Testis (tissue), 2 donors: Measurements from ENCODE around the gene MLC1.

Source experiments
- POLR2A ChIP-seq: fragments of 450-650 bp; IDR thresholded peaks from one replicate; pipeline ENCODE4 v1.6.1; 2017; ENCODE audit warnings: antibody characterized with exemption, mild to moderate bottlenecking, moderate library complexity
- TF ChIP-seq, protein P1 (sequence below), 3 experiments: fragments of 450-650 bp in 2 of 3; fragments of 200-600 bp in 1 of 3; sonication (generic) in 1 of 3; IDR thresholded peaks; one replicate each; pipeline ENCODE4 v1.5.1; 2016 to 2019; ENCODE audit warnings: antibody characterized with exemption in 3 of 3, mild to moderate bottlenecking in 2 of 3, moderate library complexity in 1 of 3

DNA sequence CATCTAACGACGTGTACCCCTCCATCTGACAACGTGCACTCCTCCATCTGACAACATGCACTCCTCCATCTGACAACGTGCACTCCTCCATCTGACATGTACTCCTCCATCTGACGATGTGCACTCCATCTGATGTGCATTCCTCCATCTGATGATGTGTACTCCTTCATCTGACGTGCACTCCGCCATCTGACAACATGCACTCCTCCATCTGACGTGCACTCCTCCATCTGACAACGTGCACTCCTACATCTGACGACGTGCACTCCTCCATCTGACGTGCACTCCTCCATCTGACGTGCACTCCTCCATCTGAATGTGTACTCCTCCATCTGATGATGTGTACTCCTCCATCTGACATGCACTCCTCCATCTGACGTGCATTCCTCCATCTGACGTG, 64.6 kb downstream of the MLC1 start:
- TF ChIP-seq, protein P1, sequence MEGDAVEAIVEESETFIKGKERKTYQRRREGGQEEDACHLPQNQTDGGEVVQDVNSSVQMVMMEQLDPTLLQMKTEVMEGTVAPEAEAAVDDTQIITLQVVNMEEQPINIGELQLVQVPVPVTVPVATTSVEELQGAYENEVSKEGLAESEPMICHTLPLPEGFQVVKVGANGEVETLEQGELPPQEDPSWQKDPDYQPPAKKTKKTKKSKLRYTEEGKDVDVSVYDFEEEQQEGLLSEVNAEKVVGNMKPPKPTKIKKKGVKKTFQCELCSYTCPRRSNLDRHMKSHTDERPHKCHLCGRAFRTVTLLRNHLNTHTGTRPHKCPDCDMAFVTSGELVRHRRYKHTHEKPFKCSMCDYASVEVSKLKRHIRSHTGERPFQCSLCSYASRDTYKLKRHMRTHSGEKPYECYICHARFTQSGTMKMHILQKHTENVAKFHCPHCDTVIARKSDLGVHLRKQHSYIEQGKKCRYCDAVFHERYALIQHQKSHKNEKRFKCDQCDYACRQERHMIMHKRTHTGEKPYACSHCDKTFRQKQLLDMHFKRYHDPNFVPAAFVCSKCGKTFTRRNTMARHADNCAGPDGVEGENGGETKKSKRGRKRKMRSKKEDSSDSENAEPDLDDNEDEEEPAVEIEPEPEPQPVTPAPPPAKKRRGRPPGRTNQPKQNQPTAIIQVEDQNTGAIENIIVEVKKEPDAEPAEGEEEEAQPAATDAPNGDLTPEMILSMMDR (IDR thresholded peaks at IDR 0.05), result no peak
- no peak for TF ChIP-seq POLR2A
